ENCODE results near the gene TTLL11.
"Not testable (repeated sequence)": the region's sequence is repeated elsewhere in the genome, so short reads cannot be mapped to it uniquely, and the experiment has no call there.

The TTLL11 gene

DNA sequence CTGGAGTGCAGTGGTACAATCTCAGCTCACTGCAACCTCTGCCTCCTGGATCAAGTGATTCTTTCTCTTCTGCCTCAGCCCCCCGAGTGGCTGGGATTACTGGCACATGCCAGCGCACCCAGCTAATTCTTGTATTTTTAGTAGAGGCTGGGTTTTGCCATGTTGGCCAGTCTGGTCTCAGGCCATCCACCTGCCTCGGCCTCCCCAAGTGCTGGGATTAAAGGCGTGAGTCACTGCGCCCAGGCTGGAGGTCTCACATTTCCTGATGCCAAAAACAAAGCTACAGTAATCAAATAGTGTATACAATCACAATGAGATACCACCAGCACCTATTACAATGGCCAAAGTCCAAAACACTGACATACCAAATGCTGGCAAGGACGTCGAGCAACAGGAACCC, 51.1 kb downstream of the TTLL11 start:
- no peak for FAIRE-seq

- FAIRE-seq, result no peak
These were observed 52.4 kb downstream of the TTLL11 start for GRCh38 chr9:122040561-122041242.

DNA sequence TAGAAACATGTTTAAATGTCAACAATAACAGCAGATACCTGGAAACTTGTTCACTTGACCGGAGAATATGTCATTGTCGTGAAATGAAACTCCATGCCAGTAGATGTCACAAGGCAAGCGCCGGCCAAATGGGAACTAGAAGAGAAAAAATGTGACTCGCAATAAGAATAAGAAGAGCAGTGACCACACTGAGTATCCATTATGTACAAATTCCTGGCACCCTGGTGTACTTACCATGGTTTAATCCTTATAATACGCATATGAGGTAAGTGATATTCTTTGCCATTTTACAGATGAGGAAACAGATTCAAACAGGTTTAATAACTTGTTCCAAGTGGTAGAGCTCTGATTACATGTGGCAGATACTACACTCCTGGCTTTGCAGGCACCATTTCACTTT, 53.9 kb downstream of the TTLL11 start:
- FAIRE-seq, result no peak

DNA sequence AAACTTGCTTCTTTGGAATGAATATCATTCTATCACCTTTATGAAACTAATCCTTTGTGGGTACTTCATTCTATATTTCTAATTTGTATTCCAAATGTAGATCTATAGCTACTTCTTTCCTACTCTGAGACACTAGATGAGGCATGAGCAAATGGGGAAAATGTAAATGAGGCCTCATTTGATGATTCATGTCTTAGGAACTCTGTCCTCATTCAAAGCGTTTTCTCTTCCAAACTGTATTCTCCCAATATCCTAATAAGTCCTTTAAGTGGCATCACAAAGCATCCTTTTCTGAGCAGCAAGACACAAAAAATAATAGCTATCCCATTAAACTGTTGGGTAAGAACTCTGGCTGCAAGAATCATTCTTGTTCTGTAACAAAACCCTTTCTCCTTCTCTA, 56.1 kb downstream of the TTLL11 start:
- FAIRE-seq, result no peak

- FAIRE-seq, result no peak
These were observed 56.7 kb downstream of the TTLL11 start for GRCh38 chr9:122036408-122036807.

GRCh38 chr9:122033775-122034373, 59.2 kb downstream of the TTLL11 start:
- no peak for FAIRE-seq

- FAIRE-seq, result no peak
These were observed 60.8 kb downstream of the TTLL11 start for GRCh38 chr9:122032346-122032745.

DNA sequence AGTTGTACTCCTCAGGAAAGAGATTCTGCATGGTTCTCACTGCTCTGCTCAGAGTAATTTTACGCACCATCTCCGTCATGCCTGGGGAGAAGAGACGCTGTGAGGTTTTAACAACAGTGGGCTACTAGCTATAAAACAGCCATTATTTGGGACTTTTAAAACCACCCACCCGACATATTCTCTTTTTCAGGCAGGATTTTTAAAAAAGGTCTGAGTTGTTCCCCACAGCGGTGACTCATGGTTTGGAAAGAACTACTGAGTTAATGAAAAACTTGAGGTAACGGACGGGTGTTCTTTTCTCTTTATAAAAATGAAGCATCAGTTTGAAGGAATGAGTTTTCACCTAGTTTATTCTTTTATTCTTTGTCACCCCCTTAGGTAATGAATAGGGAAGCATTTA, 61.3 kb downstream of the TTLL11 start:
- FAIRE-seq, result no peak

GRCh38 chr9:122031157-122031556, 62.0 kb downstream of the TTLL11 start:
- FAIRE-seq, result no peak

DNA sequence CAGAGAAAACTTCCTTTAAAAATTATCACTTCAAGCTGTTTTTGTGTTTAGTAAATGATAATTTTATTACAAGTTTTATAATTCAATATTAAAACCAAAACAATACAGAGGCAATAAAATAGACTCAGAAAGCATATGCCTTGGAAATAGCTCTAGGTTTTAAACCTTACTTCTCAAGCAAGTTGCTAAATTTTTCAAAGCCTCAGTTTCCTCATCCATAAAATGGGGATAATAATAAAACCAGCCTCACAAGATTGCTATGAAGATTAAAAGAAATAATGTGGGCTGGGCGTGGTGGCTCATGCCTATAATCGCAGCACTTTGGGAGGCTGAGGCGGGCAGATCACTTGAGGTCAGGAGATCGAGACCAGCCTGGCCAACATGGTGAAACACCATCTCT, 62.8 kb downstream of the TTLL11 start:
- FAIRE-seq, result no peak

DNA sequence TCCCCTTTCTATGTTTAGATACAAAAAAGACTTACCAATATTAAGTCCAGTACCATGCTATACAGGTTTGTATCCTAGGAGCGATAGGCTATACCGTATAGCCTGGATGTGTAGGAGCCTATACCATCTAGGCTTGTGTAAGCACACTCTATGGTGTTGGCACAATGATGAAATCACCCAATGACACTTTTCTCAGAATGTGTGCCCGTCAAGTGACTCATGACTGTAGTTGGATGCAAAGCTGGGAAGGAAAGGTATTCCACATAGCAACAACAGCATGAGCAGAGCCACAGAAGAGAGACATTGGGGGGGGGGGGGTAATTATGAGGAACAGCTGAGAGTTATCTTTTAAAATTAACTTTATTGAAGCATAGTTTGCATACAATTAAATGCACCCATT, 63.2 kb downstream of the TTLL11 start:
- FAIRE-seq, result no peak

- no peak for FAIRE-seq
These were observed 65.0 kb downstream of the TTLL11 start for GRCh38 chr9:122028089-122028488.

- FAIRE-seq, result no peak
These were observed 72.7 kb downstream of the TTLL11 start for GRCh38 chr9:122020398-122020797.

GRCh38 chr9:122016744-122017143, 76.4 kb downstream of the TTLL11 start:
- no peak for FAIRE-seq

DNA sequence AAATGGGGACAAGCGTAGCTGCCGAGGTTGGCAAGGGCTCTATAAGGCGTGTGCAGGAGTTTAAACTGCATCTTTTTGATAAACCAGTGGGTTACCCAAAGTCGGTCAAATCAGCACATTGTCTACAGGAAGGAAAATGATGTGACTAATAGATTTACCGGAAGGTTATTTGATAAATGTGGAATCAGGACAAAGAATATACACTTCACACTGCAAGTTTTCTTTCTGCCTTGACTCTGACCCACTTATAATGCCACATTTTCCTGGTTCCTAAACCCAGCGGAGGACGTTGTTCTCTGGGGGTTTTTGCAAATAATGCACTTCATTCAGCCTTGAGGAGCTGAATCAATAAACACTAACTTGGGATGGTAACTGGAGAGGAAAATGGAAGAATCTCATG, 76.8 kb downstream of the TTLL11 start:
- no peak for FAIRE-seq

GRCh38 chr9:122015170-122015821, 77.8 kb downstream of the TTLL11 start:
- FAIRE-seq, result no peak

DNA sequence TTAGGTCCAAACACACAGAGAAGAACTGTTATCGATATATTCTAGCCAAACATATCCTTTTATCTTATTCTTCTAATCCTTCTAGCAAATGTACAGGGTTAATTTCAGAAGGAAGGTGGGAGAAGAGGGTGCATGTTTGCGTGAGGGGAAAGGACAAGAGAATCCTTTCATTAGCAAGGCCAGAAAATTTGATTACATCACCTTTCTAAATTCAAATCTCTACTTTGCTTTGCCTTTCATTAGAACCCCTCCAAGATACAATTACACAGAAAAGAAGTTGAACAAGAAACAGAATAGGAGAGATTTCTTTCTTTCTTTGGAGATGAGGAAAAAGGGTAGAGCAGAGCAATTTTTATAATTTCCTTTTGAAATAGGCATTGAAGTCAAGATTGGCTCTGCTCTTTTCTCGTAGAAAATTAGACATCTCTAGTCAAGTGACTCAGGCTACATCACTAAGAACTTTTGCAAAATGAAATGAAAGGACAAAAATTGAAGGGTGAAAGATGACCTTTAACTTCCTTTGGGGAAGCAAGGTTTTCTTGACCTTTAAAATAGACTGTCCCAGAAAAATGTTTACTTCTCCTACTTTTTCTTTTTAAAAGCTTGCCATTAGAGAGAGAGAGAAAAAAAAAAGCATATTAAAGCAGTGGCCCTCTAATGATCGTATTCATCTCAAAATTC, 81.2 kb downstream of the TTLL11 start:
- no peak for FAIRE-seq

DNA sequence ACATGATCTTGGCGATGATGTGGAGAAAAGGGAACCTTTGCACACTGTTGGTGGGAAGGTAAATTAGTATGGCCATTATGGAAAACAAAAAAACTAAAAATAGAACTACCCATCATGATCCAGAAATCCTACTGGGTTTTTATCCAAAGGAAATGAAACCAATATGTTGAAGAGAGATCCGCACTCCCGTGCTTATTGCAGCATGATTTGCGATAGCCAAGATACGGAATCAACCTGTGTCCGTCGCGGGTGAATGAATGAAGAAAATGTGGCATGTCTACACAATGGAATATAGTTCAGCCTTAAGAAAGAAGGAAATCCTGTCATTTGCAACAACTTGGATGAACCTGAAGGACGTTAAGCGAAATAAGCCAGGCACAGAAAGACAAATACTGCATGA, 84.5 kb downstream of the TTLL11 start:
- FAIRE-seq, result no peak

DNA sequence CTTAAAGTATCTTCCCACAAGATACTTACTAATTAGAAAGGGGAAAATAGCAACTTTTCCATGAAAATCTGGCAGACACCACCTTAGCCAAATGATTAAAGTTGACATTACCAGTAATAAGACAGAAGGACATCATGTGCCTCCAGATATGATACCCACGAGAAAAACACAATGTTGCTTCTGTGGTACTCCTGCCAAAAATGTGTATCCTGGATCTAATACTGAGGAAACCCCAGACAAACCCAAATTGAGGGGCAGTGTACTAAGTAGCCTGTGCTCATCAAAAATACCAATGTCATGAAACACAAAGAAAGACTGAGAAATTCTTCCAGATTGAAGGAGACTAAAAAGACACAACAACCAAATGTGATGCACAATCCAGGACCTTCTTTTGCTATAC, 85.3 kb downstream of the TTLL11 start:
- FAIRE-seq, result no peak

DNA sequence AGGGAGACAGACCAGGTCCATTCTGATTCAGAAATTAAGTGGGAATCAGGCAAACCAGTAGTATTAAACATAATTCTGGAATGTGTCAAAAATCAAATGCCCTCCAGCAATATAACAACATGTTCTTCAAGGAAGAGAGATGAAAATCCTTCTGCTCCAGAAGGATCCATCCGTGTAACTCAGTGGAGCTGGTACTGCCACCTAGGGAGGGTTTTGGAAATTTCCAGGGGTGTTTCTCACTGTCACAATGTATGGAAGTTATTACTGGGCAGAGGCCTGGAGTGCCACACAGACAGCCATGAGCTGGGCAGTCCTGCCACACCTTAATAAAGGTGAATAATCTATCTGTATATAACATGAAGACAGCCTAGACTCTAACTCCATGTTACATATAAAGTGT, 87.5 kb downstream of the TTLL11 start:
- no peak for FAIRE-seq

DNA sequence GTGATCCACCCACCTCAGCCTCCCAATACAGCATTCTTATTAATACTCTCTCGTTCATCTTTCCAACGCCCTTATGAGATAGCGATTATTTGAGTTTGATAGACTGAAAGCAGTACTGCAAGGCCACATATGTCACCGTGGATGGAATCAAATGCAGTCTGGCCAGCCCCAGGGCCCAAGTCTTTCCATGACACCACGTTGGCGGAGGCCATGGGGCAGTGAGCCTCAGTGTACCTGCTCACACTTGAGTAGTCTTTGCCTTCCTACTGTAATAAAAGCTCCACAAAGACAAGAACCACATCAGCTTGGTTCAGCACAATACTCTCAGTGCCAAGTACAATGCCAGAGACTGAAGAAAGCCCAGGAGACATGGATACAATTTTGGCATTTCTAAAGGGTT, 88.5 kb downstream of the TTLL11 start:
- no peak for FAIRE-seq

DNA sequence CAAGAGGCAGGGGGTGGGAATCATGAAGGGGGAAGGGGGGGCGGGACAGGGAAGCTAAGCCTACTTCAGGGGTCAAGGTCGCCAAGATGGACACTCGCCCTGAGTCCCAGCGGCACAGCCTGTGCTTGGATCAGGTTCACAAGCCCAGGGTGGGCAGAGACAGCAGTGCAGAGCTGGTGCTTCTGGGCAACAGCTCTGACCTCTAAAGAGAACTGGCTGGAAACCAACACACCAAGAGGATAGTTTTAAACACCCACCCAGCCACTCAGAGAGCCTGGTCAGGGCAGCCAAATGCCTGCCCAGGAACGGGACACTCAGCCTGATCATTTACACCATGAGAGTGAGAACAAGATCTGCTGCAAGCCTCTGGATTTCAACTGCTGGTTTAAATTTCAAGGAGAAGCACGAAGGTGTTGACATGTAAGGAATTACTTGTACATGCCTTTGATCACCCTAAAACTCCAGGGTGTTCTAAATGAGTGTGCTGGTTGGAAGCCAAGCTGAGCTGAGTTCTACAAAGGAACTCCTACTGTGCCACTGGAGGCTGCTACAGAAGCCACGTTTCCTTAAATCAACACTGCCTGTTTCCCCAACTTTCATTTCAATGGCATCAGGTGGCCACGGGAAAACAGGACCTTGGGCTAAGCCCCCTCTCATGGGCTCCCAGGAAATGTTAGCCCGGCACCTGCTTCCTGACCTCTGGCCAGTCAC, 91.5 kb downstream of the TTLL11 start:
- FAIRE-seq, result no peak

- not testable (repeated sequence) for FAIRE-seq
These were observed 92.6 kb downstream of the TTLL11 start for GRCh38 chr9:122000526-122000925.
